ENCODE results near the gene SETDB2. TPM values are rescaled to one million over a fixed set of nuclear protein-coding genes. Genes with fewer than 3 reads are reported as not detected.

The SETDB2 gene
- total RNA-seq, 1 experiment from 2014 or later, result 5.9 TPM

- Mint-ChIP-seq H3K36me3 (no peaks in the 10 kb centered on the region), H3K27ac (no peak overlapping the region), H3K9me3 (no peaks in the 10 kb centered on the region), H3K4me1 (peaks cover 13% of the 10 kb centered on the region), H3K4me3 (no peak overlapping the region), H3K27me3 (ENCODE audit: low read depth) (no peaks in the 10 kb centered on the region; the same call in 1 of the 2 replicates)
- TF ChIP-seq CREB1 (CRISPR knock-in tag; IDR thresholded peaks at IDR 0.05), result no peak
- TF ChIP-seq USF2 (CRISPR knock-in tag; IDR thresholded peaks at IDR 0.05), result no peak
- TF ChIP-seq IRF2 (CRISPR knock-in tag; IDR thresholded peaks at IDR 0.05; ENCODE audit: borderline replicate concordance, low read depth), result no peak
- no peak for TF ChIP-seq IRF1 (CRISPR knock-in tag; IDR thresholded peaks at IDR 0.05)
- no peak for TF ChIP-seq ARID4B (CRISPR knock-in tag; IDR thresholded peaks at IDR 0.05; ENCODE audit: borderline replicate concordance)
- TF ChIP-seq OVOL2 (CRISPR knock-in tag; IDR thresholded peaks at IDR 0.05; ENCODE audit: borderline replicate concordance), result no peak
- no peak for TF ChIP-seq SP1 (CRISPR knock-in tag; conservative IDR thresholded peaks at IDR 0.05)
- no peak for TF ChIP-seq ZNF232 (CRISPR knock-in tag; IDR thresholded peaks at IDR 0.05)
- no peak for TF ChIP-seq JUN (CRISPR knock-in tag; IDR thresholded peaks at IDR 0.05)
- no peak for TF ChIP-seq ZNF138 (CRISPR knock-in tag; conservative IDR thresholded peaks at IDR 0.05)
- TF ChIP-seq CREM (CRISPR knock-in tag; IDR thresholded peaks at IDR 0.05), result no peak
- no peak for TF ChIP-seq GRHL2 (CRISPR knock-in tag; IDR thresholded peaks at IDR 0.05; ENCODE audit: insufficient replicate concordance, severe bottlenecking)
- ChIA-PET POLR2A (no interaction called here), CTCF (no interaction called here)
- no peak for ATAC-seq
- DNase-seq (ENCODE audit: low spot score), result no peak
These were observed 4.5 kb upstream of the SETDB2 start for GRCh38 chr13:49439609-49440008.

GRCh38 chr13:49441312-49441711 is 2.8 kb upstream of the SETDB2 start:
- Mint-ChIP-seq H3K4me3 (no peak overlapping the region), H3K27me3 (ENCODE audit: low read depth) (no peaks in the 10 kb centered on the region; the same call in 1 of the 2 replicates), H3K27ac (no peak overlapping the region), H3K9me3 (no peaks in the 10 kb centered on the region), H3K4me1 (peaks cover 22% of the 10 kb centered on the region), H3K36me3 (no peaks in the 10 kb centered on the region)
- ChIA-PET CTCF (no interaction called here), POLR2A (no interaction called here)
- DNase-seq (ENCODE audit: low spot score) (no peak), ATAC-seq (no peak)
- TF ChIP-seq ZNF121 (CRISPR knock-in tag; IDR thresholded peaks at IDR 0.05) (peak; percentile 80; the same call in 1 of the 2 replicates), TCF7 (CRISPR knock-in tag; IDR thresholded peaks at IDR 0.05; ENCODE audit: low read depth) (no peak)

- no peak for ATAC-seq
- no peaks in the 10 kb centered on the region; the same call in 1 of the 2 replicates for H3K27me3 Mint-ChIP-seq (ENCODE audit: low read depth)
- DNase-seq (ENCODE audit: low spot score), result no peak
- peaks cover 22% of the 10 kb centered on the region for H3K4me1 Mint-ChIP-seq
- no peak overlapping the region for H3K27ac Mint-ChIP-seq
- H3K9me3 Mint-ChIP-seq, result no peaks in the 10 kb centered on the region
- CTCF ChIA-PET, result interaction anchor here (1.1 kb wide), 1 partner anchor 10 kb away, joined by 4 read pairs; no protein-coding TSS in a partner anchor
- no peaks in the 10 kb centered on the region for H3K36me3 Mint-ChIP-seq
- TF ChIP-seq ZMAT4 (CRISPR knock-in tag; IDR thresholded peaks at IDR 0.05), result no peak
- POLR2A ChIA-PET, result no interaction called here
- peak overlapping the region; percentile 94 for H3K4me3 Mint-ChIP-seq
These were observed 2.2 kb upstream of the SETDB2 start for GRCh38 chr13:49441846-49442245.
